Measurements from ENCODE around the gene TAF5. TPM values are rescaled to one million over a fixed set of nuclear protein-coding genes. Genes with fewer than 3 reads are reported as not detected.

The TAF5 gene
- total RNA-seq, 1 experiment from 2014 or later = 8.3 TPM

DNA sequence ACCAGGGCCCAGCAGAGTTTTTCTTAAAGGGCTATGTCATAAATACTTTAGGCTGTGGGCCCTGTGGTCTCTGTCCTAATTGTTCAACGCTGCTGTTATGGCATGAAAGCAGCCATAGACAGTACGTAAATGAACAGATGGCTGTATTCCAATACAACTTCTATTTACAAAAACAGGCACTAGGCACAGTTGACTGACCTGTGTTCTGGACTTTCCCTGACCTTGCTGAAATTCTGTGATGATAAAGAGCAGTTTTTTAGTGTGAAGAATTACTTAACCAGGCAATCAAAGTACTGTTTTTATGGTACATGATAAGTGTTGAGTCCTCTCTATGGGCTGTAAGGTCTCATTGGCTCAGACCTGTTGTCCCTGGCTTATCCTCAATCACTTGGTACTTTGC is 45.8 kb downstream of the TAF5 start:
- no peak for DNase-seq
- no peak overlapping the region for H3T11ph ChIP-seq (ENCODE audit: low read length)
- H2AFZ ChIP-seq (ENCODE audit: low read length) = no peak overlapping the region
- no peak overlapping the region for H3K18ac ChIP-seq (ENCODE audit: insufficient read length, low read depth, low read length)
- Mint-ChIP-seq H3K36me3 (ENCODE audit: insufficient read depth in 1 of 3, low read depth in 3 of 3) (peaks cover 46 to 94% (median 76%) of the 10 kb centered on the region in 3 experiments), H3K9me3 (no peaks in the 10 kb centered on the region), H3K4me3 (no peak overlapping the region), H3K27ac (no peak overlapping the region), H3K4me1 (no peaks in the 10 kb centered on the region), H3K27me3 (ENCODE audit: low read depth) (no peaks in the 10 kb centered on the region)
- H2BK5ac ChIP-seq (ENCODE audit: insufficient read length, low read length) = no peak overlapping the region
- TF ChIP-seq, protein P1, sequence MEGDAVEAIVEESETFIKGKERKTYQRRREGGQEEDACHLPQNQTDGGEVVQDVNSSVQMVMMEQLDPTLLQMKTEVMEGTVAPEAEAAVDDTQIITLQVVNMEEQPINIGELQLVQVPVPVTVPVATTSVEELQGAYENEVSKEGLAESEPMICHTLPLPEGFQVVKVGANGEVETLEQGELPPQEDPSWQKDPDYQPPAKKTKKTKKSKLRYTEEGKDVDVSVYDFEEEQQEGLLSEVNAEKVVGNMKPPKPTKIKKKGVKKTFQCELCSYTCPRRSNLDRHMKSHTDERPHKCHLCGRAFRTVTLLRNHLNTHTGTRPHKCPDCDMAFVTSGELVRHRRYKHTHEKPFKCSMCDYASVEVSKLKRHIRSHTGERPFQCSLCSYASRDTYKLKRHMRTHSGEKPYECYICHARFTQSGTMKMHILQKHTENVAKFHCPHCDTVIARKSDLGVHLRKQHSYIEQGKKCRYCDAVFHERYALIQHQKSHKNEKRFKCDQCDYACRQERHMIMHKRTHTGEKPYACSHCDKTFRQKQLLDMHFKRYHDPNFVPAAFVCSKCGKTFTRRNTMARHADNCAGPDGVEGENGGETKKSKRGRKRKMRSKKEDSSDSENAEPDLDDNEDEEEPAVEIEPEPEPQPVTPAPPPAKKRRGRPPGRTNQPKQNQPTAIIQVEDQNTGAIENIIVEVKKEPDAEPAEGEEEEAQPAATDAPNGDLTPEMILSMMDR (conservative IDR thresholded peaks at IDR 0.05) = no peak
- H4K91ac ChIP-seq (ENCODE audit: insufficient read length, low read depth, low read length) = no peak overlapping the region
- no peak overlapping the region for H3K9ac ChIP-seq (ENCODE audit: extremely low read depth, insufficient read length, low read length)
- no peaks in the 10 kb centered on the region for H4K20me1 ChIP-seq (ENCODE audit: control insufficient read depth, insufficient read depth, insufficient read length)
- H3K23me2 ChIP-seq (ENCODE audit: insufficient read length, low read depth, low read length, poor library complexity, severe bottlenecking) = no peaks in the 10 kb centered on the region
- H2BK120ac ChIP-seq (ENCODE audit: low read depth, low read length, poor library complexity, severe bottlenecking) = no peak overlapping the region
- no peaks in the 10 kb centered on the region for H3K4me1 ChIP-seq (ENCODE audit: insufficient read depth, low read length)
- no peak overlapping the region for H4K5ac ChIP-seq (ENCODE audit: insufficient read length, low read depth, low read length)
- H2BK15ac ChIP-seq (ENCODE audit: low read depth, low read length) = no peak overlapping the region
- no peak overlapping the region for H3K56ac ChIP-seq (ENCODE audit: insufficient read length, low read depth, low read length)
- H3K4ac ChIP-seq (ENCODE audit: low read depth, low read length) = no peak overlapping the region
- no peak overlapping the region for H3K23ac ChIP-seq (ENCODE audit: insufficient read length, low read depth, low read length)
- H3K14ac ChIP-seq (ENCODE audit: insufficient read depth, low read length) = no peak overlapping the region
- no peak overlapping the region for H3K27ac ChIP-seq (ENCODE audit: insufficient read length, low read depth, low read length)
- no peak overlapping the region for H2BK12ac ChIP-seq (ENCODE audit: insufficient read length, low read depth, low read length)
- no peak overlapping the region for H2BK20ac ChIP-seq (ENCODE audit: low read depth, low read length, poor library complexity, severe bottlenecking)
- H3K9me3 ChIP-seq (ENCODE audit: control insufficient read depth, low read depth, low read length) = no peaks in the 10 kb centered on the region
- H3K27me3 ChIP-seq (ENCODE audit: insufficient read depth, low read length) = no peaks in the 10 kb centered on the region
- no peaks in the 10 kb centered on the region for H3K79me1 ChIP-seq (ENCODE audit: insufficient read depth, low read depth, low read length, poor library complexity, severe bottlenecking)
- no peaks in the 10 kb centered on the region for H3K79me2 ChIP-seq (ENCODE audit: insufficient read depth, low read length)
- no peak overlapping the region for H4K8ac ChIP-seq (replicated peaks; ENCODE audit: insufficient read length, low read depth, low read length)
- no peak overlapping the region for H2AK5ac ChIP-seq (ENCODE audit: insufficient read length, low read length)
- WGBS (ENCODE audit: extremely low coverage, insufficient read length, low lambda C conversion rate) = no CpG with 5 or more reads among the region's 2 CpGs
- no peak overlapping the region for H3K4me2 ChIP-seq (ENCODE audit: insufficient read depth, insufficient read length, low read length)
